BJ (cell line): Measurements from ENCODE around the gene GTPBP8. TPM values are rescaled to one million over a fixed set of nuclear protein-coding genes. Genes with fewer than 3 reads are reported as not detected.

Experiments used
- CTCF ChIA-PET: fragments of 350-600 bp; formaldehyde crosslinking; extraction: SDS; loops from one replicate; lab custom pipeline; 2021; ENCODE audit warnings: antibody characterized with exemption, inconsistent platforms; lab: Yijun Ruan, JAX
- POLR2A ChIA-PET: fragments of 300-600 bp; sonication (Branson Sonifier 250); formaldehyde crosslinking; extraction: SDS; loops from one replicate; lab custom pipeline; 2021; ENCODE audit warnings: antibody characterized with exemption; lab: Charles Lee
- DNase-seq: peaks from one replicate; pipeline ENCODE4 v3.0.0-alpha.2; 2011; ENCODE audit warnings: low read depth
- H3K27me3 ChIP-seq: 2 replicates; pipeline ENCODE4 v1.6.0; 2011; ENCODE audit warnings: low read length; ENCODE audit not compliant: control insufficient read depth, insufficient read depth
- H3K36me3 ChIP-seq: 2 replicates; pipeline ENCODE4 v1.5.1; 2011; ENCODE audit warnings: low read length; ENCODE audit not compliant: control insufficient read depth, insufficient read depth
- H3K4me3 ChIP-seq: 2 replicates; pipeline ENCODE4 v1.5.1; 2011; ENCODE audit warnings: low read depth, mild to moderate bottlenecking, control low read depth, low read length
- polyA plus RNA-seq: library from polyadenylated mRNA; depleted of rRNA; stranded (reverse); fragments of >200 nt; gene quantifications from 2 replicates; pipeline ENCODE4 v1.2.3, GENCODE V29; 2011
- TF ChIP-seq, protein P1 (sequence below): IDR thresholded peaks from 2 replicates; pipeline ENCODE4 v1.5.1; 2011; ENCODE audit warnings: low read depth, mild to moderate bottlenecking, control low read depth, inconsistent platforms, low read length, moderate library complexity; ENCODE audit not compliant: insufficient read depth

GTPBP8 gene
- polyA plus RNA-seq, 1 experiment, result 16.7 TPM

DNA sequence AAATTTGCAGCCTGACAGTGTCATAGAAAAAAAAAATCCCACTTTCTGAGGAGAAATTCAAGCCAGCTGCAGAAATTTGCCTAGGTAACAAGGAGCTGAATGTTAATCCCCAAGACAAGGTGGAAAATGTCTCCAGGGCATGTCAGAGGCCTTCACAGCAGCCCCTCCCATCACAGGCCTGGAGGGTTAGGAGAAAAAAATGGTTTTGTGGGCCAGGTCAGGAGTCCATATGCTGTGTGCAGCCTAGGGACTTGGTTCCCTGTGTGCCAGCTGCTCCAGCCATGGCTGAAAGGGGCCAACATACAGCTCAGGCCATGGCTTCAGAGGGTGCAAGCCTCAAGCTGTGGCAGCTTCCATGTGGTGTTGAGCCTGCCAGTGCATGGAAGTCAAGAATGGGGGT, 27.1 kb upstream of the GTPBP8 start:
- Histone ChIP-seq H3K36me3 (no peaks in the 10 kb centered on the region), H3K27me3 (peaks cover 6% of the 10 kb centered on the region), H3K4me3 (no peak overlapping the region)
- no peak for DNase-seq
- TF ChIP-seq, protein P1, sequence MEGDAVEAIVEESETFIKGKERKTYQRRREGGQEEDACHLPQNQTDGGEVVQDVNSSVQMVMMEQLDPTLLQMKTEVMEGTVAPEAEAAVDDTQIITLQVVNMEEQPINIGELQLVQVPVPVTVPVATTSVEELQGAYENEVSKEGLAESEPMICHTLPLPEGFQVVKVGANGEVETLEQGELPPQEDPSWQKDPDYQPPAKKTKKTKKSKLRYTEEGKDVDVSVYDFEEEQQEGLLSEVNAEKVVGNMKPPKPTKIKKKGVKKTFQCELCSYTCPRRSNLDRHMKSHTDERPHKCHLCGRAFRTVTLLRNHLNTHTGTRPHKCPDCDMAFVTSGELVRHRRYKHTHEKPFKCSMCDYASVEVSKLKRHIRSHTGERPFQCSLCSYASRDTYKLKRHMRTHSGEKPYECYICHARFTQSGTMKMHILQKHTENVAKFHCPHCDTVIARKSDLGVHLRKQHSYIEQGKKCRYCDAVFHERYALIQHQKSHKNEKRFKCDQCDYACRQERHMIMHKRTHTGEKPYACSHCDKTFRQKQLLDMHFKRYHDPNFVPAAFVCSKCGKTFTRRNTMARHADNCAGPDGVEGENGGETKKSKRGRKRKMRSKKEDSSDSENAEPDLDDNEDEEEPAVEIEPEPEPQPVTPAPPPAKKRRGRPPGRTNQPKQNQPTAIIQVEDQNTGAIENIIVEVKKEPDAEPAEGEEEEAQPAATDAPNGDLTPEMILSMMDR, result no peak
- ChIA-PET CTCF (interaction anchor here (1.1 kb wide), 1 partner anchor 15 kb away, joined by 5 read pairs; no protein-coding TSS in a partner anchor), POLR2A (no interaction called here)

DNA sequence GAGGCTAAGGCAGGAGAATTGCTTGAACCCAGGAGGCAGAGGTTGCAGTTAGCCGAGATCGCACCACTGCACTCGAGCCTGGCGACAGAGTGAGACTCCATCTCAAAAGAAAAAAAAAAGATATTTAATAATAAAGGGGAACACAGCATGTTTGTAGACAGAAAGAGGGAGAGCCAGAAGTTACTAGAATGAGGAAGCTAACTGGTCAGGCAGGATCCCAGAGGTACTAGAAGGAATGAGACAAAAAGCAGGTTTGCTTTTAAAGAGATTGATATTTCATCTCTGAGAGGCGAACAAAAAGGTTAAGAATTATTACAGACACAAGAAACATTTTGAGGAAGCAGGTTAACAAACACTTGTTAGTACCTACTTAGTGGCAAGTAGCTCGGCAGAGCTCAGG, 25.1 kb upstream of the GTPBP8 start:
- TF ChIP-seq, protein P1, result no peak
- Histone ChIP-seq H3K4me3 (no peak overlapping the region), H3K27me3 (peaks cover 6% of the 10 kb centered on the region), H3K36me3 (no peaks in the 10 kb centered on the region)
- no peak for DNase-seq
- CTCF ChIA-PET, result interaction anchor here (1.5 to 1.7 kb wide), 3 partner anchors 11 to 30 kb away, joined by 4 to 5 read pairs (median 5); no protein-coding TSS in a partner anchor
- POLR2A ChIA-PET, result no interaction called here

DNA sequence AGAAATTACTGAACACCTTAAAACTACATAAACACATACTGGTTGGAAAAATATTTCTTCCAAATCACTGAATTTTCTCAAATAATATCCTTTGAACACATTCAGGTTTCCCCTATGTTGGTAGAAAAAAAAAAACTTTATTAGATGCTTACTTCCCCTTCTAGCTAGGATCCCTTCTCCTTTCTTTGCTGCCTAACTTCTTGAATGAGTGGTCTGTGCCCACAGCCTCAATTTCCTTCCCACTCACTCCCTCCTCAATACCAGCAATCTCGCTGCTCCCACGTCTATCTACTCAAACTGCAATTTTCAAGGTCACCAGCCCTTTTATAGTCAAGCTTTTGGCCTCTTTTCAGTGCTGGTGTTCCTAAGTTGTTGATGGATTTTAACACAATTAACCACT, 24.2 kb upstream of the GTPBP8 start:
- TF ChIP-seq, protein P1, result no peak
- Histone ChIP-seq H3K27me3 (peaks cover 6% of the 10 kb centered on the region), H3K36me3 (no peaks in the 10 kb centered on the region), H3K4me3 (no peak overlapping the region)
- ChIA-PET POLR2A (no interaction called here), CTCF (interaction anchor here (0.6 to 1.7 kb wide), 3 partner anchors 10 to 52 kb away, joined by 3 to 5 read pairs (median 5); no protein-coding TSS in a partner anchor)
- DNase-seq, result no peak

GRCh38 chr3:112967425-112967824, 23.4 kb upstream of the GTPBP8 start:
- TF ChIP-seq, protein P1, result no peak
- H3K4me3 ChIP-seq, result no peak overlapping the region
- ChIA-PET POLR2A (no interaction called here), CTCF (interaction anchor here (1.2 kb wide), 1 partner anchor 12 kb away, joined by 4 read pairs; no protein-coding TSS in a partner anchor)
- H3K27me3 ChIP-seq, result peaks cover 8% of the 10 kb centered on the region
- DNase-seq, result no peak
- no peaks in the 10 kb centered on the region for H3K36me3 ChIP-seq

- ChIA-PET CTCF (interaction anchor here (1.2 kb wide), 1 partner anchor 12 kb away, joined by 4 read pairs; no protein-coding TSS in a partner anchor), POLR2A (no interaction called here)
- DNase-seq, result no peak
- no peaks in the 10 kb centered on the region for H3K36me3 ChIP-seq
- peaks cover 8% of the 10 kb centered on the region for H3K27me3 ChIP-seq
- TF ChIP-seq, protein P1, result no peak
- H3K4me3 ChIP-seq, result no peak overlapping the region
Observed at GRCh38 chr3:112967828-112968227, 23.0 kb upstream of the GTPBP8 start.
